Kidney epithelial cell (primary cell): ENCODE results near the gene MYO7B. TPM values are rescaled to one million over a fixed set of nuclear protein-coding genes. Genes with fewer than 3 reads are reported as not detected.

Experiments used
- DNase-seq: peaks from one replicate; pipeline ENCODE4 v3.0.0-alpha.2; 2010; ENCODE audit warnings: low read depth
- H3K27me3 ChIP-seq: 2 replicates; pipeline ENCODE4 v1.6.0; 2011; ENCODE audit warnings: low read length; ENCODE audit not compliant: control insufficient read depth, insufficient read depth
- H3K36me3 ChIP-seq: 2 replicates; pipeline ENCODE4 v1.5.1; 2011; ENCODE audit warnings: low read length; ENCODE audit not compliant: control insufficient read depth, insufficient read depth
- H3K4me3 ChIP-seq: 2 replicates; pipeline ENCODE4 v1.5.1; 2011; ENCODE audit warnings: low read depth, mild to moderate bottlenecking, control low read depth, low read length
- total RNA-seq: library from RNA; depleted of rRNA; stranded (reverse); fragments of >200 nt; gene quantifications from 2 replicates; pipeline ENCODE4 v1.2.3, GENCODE V29; 2015
- TF ChIP-seq, protein P1 (sequence below): IDR thresholded peaks from 2 replicates; pipeline ENCODE4 v1.5.1; 2011; ENCODE audit warnings: mild to moderate bottlenecking, moderate library complexity, low read length, control low read depth, inconsistent platforms; ENCODE audit not compliant: insufficient read depth, poor library complexity, severe bottlenecking

Gene MYO7B
- total RNA-seq, 1 donor from 2014 or later, result 0.50 TPM

DNA sequence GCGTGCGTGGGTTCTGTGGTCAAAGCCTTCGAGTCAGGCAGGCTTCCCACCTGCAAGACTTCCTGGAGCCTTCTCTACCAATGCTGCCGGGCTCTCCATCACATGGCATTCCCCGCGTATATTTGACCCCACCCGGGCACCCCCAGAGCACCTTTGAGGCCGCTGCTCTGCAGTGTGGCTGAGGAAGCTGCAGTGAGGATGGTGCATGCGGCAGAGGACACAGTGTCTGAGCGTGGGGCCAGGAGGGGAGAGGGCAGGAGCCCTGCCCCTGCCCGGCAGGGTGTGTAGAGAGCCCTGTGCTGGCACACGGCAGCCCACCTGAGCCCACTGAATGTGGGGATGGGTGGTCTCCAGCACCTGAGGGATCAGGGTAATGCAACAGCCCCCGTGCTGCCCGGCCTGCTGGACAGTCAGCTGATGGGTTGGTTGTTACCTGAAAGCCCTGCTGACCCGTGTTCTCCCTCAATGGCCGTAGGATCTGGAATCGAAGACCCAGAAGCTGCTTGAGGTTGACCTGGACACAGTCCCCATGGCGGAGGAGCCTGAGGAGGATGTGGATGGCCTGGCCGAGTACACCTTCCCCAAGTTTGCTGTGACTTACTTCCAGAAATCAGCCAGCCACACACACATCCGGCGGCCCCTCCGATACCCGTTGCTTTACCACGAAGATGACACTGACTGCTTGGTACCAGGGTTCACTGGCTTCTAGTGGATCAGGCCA, 73.7 kb downstream of the MYO7B start:
- TF ChIP-seq, protein P1, sequence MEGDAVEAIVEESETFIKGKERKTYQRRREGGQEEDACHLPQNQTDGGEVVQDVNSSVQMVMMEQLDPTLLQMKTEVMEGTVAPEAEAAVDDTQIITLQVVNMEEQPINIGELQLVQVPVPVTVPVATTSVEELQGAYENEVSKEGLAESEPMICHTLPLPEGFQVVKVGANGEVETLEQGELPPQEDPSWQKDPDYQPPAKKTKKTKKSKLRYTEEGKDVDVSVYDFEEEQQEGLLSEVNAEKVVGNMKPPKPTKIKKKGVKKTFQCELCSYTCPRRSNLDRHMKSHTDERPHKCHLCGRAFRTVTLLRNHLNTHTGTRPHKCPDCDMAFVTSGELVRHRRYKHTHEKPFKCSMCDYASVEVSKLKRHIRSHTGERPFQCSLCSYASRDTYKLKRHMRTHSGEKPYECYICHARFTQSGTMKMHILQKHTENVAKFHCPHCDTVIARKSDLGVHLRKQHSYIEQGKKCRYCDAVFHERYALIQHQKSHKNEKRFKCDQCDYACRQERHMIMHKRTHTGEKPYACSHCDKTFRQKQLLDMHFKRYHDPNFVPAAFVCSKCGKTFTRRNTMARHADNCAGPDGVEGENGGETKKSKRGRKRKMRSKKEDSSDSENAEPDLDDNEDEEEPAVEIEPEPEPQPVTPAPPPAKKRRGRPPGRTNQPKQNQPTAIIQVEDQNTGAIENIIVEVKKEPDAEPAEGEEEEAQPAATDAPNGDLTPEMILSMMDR, result no peak
- Histone ChIP-seq H3K27me3 (peaks cover 2% of the 10 kb centered on the region), H3K36me3 (no peaks in the 10 kb centered on the region), H3K4me3 (no peak overlapping the region)
- no peak for DNase-seq

DNA sequence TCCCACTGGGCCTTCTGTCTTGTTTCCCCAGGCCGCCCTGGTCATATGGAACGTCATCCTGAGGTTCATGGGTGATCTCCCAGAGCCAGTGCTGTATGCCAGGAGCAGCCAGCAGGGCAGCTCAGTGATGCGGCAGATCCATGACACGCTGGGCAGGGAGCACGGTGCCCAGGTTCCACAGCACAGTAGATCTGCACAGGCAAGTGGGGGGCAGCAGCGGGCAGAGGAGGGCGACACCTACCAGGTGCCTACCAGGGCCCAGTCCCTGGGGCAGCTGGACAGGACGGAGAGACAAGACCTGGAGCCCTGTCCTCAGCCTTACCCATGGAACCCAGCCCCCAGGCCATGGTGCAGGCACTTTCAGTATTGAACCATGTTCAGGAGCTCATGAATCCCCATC, 74.3 kb downstream of the MYO7B start:
- Histone ChIP-seq H3K27me3 (peaks cover 2% of the 10 kb centered on the region), H3K4me3 (no peak overlapping the region), H3K36me3 (no peaks in the 10 kb centered on the region)
- TF ChIP-seq, protein P1, result no peak
- DNase-seq, result no peak

DNA sequence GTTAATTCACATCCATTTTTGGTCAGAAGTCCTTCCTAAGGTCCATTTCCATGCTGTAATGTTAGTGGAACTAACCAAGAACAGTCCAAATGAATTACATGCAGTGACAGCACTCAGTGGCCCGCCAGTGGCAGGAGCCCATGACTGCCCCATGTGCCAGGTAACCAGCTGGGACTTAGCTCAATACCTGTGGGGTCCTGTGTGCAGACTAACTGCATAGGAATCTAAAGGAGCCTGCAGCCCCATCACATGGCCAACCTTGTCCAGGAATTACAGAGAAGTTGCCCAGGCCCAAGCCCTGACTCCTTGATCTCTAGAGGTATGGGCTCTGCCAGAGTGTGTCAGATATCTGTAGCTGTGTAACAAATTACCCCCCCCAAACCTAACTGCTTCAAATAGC, 75.1 kb downstream of the MYO7B start:
- TF ChIP-seq, protein P1, result no peak
- DNase-seq, result no peak
- H3K4me3 ChIP-seq, result no peak overlapping the region
- H3K27me3 ChIP-seq, result peaks cover 2% of the 10 kb centered on the region
- H3K36me3 ChIP-seq, result no peaks in the 10 kb centered on the region

GRCh38 chr2:127611076-127611925, 75.8 kb downstream of the MYO7B start:
- no peaks in the 10 kb centered on the region for H3K36me3 ChIP-seq
- DNase-seq, result no peak
- TF ChIP-seq, protein P1, result no peak
- H3K4me3 ChIP-seq, result no peak overlapping the region
- H3K27me3 ChIP-seq, result peaks cover 2% of the 10 kb centered on the region

GRCh38 chr2:127612111-127612822, 76.8 kb downstream of the MYO7B start:
- Histone ChIP-seq H3K36me3 (no peaks in the 10 kb centered on the region), H3K4me3 (no peak overlapping the region), H3K27me3 (peaks cover 2% of the 10 kb centered on the region)
- TF ChIP-seq, protein P1, result no peak
- no peak for DNase-seq
